ENCODE results near the gene ADGRL4.
"Not testable (repeated sequence)": the region's sequence is repeated elsewhere in the genome, so short reads cannot be mapped to it uniquely, and the experiment has no call there.

Gene ADGRL4

DNA sequence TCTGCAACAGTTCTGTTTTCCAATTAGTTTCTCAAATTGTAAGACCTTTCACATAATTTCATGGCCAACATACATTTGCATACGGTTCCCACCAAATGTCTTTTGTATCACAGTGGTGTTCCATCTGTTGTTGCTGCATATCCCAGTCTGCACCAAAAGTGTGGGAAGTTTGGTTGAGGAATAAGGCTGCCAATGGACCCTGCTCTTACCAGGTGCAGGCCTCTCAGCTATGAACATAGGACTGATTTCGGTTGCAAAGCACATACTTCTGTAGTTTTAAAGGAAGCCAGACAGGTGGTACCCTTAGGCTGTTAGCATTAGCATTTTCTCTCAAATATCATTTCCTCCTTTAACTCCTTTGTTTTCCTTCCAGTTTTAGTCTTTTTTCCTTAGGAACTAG is 33.8 kb downstream of the ADGRL4 start:
- Histone ChIP-seq H3K27ac (no peak overlapping the region), H3K36me3 (replicated peaks) (no peaks in the 10 kb centered on the region), H3K27me3 (replicated peaks) (no peaks in the 10 kb centered on the region), H3K4me3 (ENCODE audit: low read depth, low read length) (no peak overlapping the region)
- in situ Hi-C loops (cut with HindIII; ENCODE audit: low pct_ligation_motif_present, low sequenced_read_pairs), result no loop called here
- TF ChIP-seq, protein P1, sequence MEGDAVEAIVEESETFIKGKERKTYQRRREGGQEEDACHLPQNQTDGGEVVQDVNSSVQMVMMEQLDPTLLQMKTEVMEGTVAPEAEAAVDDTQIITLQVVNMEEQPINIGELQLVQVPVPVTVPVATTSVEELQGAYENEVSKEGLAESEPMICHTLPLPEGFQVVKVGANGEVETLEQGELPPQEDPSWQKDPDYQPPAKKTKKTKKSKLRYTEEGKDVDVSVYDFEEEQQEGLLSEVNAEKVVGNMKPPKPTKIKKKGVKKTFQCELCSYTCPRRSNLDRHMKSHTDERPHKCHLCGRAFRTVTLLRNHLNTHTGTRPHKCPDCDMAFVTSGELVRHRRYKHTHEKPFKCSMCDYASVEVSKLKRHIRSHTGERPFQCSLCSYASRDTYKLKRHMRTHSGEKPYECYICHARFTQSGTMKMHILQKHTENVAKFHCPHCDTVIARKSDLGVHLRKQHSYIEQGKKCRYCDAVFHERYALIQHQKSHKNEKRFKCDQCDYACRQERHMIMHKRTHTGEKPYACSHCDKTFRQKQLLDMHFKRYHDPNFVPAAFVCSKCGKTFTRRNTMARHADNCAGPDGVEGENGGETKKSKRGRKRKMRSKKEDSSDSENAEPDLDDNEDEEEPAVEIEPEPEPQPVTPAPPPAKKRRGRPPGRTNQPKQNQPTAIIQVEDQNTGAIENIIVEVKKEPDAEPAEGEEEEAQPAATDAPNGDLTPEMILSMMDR (IDR thresholded peaks at IDR 0.05; ENCODE audit: low read depth, low read length, missing control alignments), result no peak
- DNase-seq, result no peak

DNA sequence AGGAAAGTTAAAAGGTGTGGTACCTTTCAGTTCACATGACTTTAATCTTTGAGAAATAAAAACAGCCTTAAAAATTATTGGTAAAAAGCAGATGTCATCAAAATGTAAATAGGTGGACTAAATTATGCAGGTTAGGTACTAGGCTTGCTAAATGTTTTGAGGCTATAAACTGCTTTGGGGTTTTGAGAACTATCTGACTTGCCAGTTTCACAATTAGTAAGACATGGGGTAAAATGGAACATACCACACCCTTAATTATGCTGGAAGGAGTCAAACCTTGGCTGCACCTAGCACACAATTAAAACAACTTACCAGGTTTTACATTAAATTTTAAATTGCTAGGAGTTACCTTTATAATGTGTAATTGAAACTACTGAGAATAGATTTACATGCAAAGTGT is 39.4 kb downstream of the ADGRL4 start:
- H3K36me3 ChIP-seq (replicated peaks); in situ Hi-C loops (cut with HindIII; ENCODE audit: low pct_ligation_motif_present, low sequenced_read_pairs); H3K4me3 ChIP-seq (ENCODE audit: low read depth, low read length); H3K27me3 ChIP-seq (replicated peaks); H3K27ac ChIP-seq; DNase-seq: not testable (repeated sequence)

DNA sequence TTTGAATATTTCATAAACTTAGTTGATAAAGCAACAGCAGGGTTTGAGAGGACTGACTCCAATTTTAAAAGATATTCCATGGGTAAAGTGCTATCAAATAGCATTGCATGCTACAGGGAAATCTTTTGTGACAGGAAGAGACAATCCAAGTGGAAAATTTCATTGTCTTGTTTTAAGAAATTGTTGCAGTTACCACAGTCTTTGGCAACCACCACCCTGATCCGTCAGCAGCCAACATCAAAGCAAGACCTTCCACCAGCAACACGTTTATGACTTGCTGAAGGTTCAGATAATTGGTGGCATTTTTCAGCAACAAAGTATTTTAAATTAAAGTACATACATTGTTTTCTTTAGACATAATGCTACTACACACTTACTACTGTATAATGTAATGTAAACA is 47.8 kb downstream of the ADGRL4 start:
- Histone ChIP-seq H3K4me3 (ENCODE audit: low read depth, low read length) (no peak overlapping the region), H3K27ac (no peak overlapping the region), H3K27me3 (replicated peaks) (no peaks in the 10 kb centered on the region), H3K36me3 (replicated peaks) (no peaks in the 10 kb centered on the region)
- TF ChIP-seq, protein P1 (IDR thresholded peaks at IDR 0.05; ENCODE audit: low read depth, low read length, missing control alignments), result no peak
- DNase-seq, result no peak
- in situ Hi-C loops (cut with HindIII; ENCODE audit: low pct_ligation_motif_present, low sequenced_read_pairs), result no loop called here

DNA sequence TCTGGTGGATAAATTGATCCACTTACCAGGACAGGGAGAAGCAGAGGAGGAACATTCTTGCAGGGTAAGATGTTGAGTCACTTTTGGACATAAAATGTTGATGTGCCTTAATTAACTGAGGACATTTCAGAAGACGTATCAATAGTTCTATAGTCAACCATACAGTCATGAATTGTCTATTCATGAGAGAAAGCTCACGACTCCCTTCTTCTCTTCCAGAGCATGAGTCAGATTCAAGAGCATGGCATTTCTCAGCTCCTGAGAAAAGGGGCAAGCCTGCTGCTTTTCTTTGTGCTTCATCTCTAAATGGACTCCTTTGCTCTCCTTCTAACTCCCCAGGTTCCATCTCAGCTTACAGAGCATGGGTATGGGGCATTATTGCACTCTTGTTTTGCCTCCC is 55.7 kb downstream of the ADGRL4 start:
- Histone ChIP-seq H3K27ac (no peak overlapping the region), H3K27me3 (replicated peaks) (no peaks in the 10 kb centered on the region), H3K4me3 (ENCODE audit: low read depth, low read length) (no peak overlapping the region), H3K36me3 (replicated peaks) (no peaks in the 10 kb centered on the region)
- in situ Hi-C loops (cut with HindIII; ENCODE audit: low pct_ligation_motif_present, low sequenced_read_pairs), result no loop called here
- TF ChIP-seq, protein P1 (IDR thresholded peaks at IDR 0.05; ENCODE audit: low read depth, low read length, missing control alignments), result no peak
- no peak for DNase-seq

DNA sequence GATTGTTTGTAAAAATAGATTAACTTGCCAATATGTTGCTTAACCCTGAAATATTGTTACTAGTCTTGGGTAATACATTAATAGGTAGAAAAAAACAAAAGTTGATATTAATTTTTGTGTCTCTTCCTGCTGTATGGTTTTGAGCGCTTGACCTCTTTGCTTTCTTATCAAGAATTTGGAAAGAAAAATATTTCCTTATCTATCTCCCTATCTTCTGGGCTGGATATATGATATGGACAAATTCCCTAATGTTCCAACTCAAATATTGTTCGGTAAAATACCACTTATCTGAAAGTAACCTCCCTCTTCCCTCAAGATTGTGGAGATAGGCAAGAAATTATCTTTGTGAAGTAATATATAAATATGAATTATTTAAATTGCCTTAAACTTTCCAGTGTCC is 57.3 kb downstream of the ADGRL4 start:
- no peak for DNase-seq
- TF ChIP-seq, protein P1 (IDR thresholded peaks at IDR 0.05; ENCODE audit: low read depth, low read length, missing control alignments), result no peak
- in situ Hi-C loops (cut with HindIII; ENCODE audit: low pct_ligation_motif_present, low sequenced_read_pairs), result no loop called here
- no peak overlapping the region for H3K4me3 ChIP-seq (ENCODE audit: low read depth, low read length)
- no peaks in the 10 kb centered on the region for H3K27me3 ChIP-seq (replicated peaks)
- H3K27ac ChIP-seq, result no peak overlapping the region
- H3K36me3 ChIP-seq (replicated peaks), result no peaks in the 10 kb centered on the region

DNA sequence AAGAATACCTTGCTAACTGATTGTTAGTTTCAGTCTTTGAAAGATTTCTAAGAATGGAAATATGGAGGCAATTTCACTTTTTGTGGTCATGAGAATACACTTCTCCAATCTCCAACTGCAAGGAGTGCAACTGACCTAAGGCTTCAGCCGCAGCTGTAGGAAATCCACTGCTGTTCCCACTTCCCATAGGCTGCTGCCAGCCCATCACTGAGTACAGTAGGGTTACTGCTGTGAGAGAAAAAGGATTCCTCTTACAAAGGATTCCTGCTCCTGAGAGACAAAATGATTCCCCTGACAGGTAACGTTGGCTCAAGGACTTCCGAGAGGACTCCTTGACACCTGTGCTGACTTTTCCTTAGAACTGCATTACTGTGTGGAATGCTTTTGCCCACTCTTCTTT is 87.4 kb downstream of the ADGRL4 start:
- TF ChIP-seq, protein P1 (IDR thresholded peaks at IDR 0.05; ENCODE audit: low read depth, low read length, missing control alignments), result no peak
- in situ Hi-C loops (cut with HindIII; ENCODE audit: low pct_ligation_motif_present, low sequenced_read_pairs), result no loop called here
- H3K4me3 ChIP-seq (ENCODE audit: low read depth, low read length), result no peak overlapping the region
- H3K27ac ChIP-seq, result no peak overlapping the region
- no peak for DNase-seq
- no peaks in the 10 kb centered on the region for H3K36me3 ChIP-seq (replicated peaks)
- H3K27me3 ChIP-seq (replicated peaks), result no peaks in the 10 kb centered on the region

Measured in brain microvascular endothelial cell (primary cell).